BJ (cell line): Measurements from ENCODE around the gene ZSCAN25. TPM values are rescaled to one million over a fixed set of nuclear protein-coding genes. Genes with fewer than 3 reads are reported as not detected.

Experiments
- CTCF ChIA-PET: fragments of 350-600 bp; formaldehyde crosslinking; extraction: SDS; loops from one replicate; lab custom pipeline; 2021; ENCODE audit warnings: antibody characterized with exemption, inconsistent platforms; lab: Yijun Ruan, JAX
- POLR2A ChIA-PET: fragments of 300-600 bp; sonication (Branson Sonifier 250); formaldehyde crosslinking; extraction: SDS; loops from one replicate; lab custom pipeline; 2021; ENCODE audit warnings: antibody characterized with exemption; lab: Charles Lee
- DNase-seq: peaks from one replicate; pipeline ENCODE4 v3.0.0-alpha.2; 2011; ENCODE audit warnings: low read depth
- H3K27me3 ChIP-seq: 2 replicates; pipeline ENCODE4 v1.6.0; 2011; ENCODE audit warnings: low read length; ENCODE audit not compliant: control insufficient read depth, insufficient read depth
- H3K36me3 ChIP-seq: 2 replicates; pipeline ENCODE4 v1.5.1; 2011; ENCODE audit warnings: low read length; ENCODE audit not compliant: control insufficient read depth, insufficient read depth
- H3K4me3 ChIP-seq: 2 replicates; pipeline ENCODE4 v1.5.1; 2011; ENCODE audit warnings: low read depth, mild to moderate bottlenecking, control low read depth, low read length
- CTCF ChIP-seq: IDR thresholded peaks from 2 replicates; pipeline ENCODE4 v1.5.1; 2011; ENCODE audit warnings: low read depth, mild to moderate bottlenecking, control low read depth, inconsistent platforms, low read length, moderate library complexity; ENCODE audit not compliant: insufficient read depth
- polyA plus RNA-seq: library from polyadenylated mRNA; depleted of rRNA; stranded (reverse); fragments of >200 nt; gene quantifications from 2 replicates; pipeline ENCODE4 v1.2.3, GENCODE V29; 2011

Gene ZSCAN25
- polyA plus RNA-seq, 1 experiment = 9.3 TPM

- DNase-seq = no peak
- 0 out of 2 replicates have a peak, but pooled peaks cover 1% of the 10 kb centered on the region for H3K36me3 ChIP-seq
- CTCF ChIA-PET = no interaction called here
- H3K27me3 ChIP-seq = no peaks in the 10 kb centered on the region
- POLR2A ChIA-PET = no interaction called here
- no peak for TF ChIP-seq CTCF
- no peak overlapping the region for H3K4me3 ChIP-seq
Measured at GRCh38 chr7:99638731-99639130, 22.0 kb downstream of the ZSCAN25 start.

GRCh38 chr7:99639267-99639666 lies 22.5 kb downstream of the ZSCAN25 start:
- Histone ChIP-seq H3K36me3 (0 out of 2 replicates have a peak, but pooled peaks cover 1% of the 10 kb centered on the region), H3K4me3 (no peak overlapping the region), H3K27me3 (no peaks in the 10 kb centered on the region)
- CTCF ChIA-PET = no interaction called here
- POLR2A ChIA-PET = no interaction called here
- no peak for TF ChIP-seq CTCF
- no peak for DNase-seq

- 0 out of 2 replicates have a peak, but pooled peaks cover 1% of the 10 kb centered on the region for H3K36me3 ChIP-seq
- H3K4me3 ChIP-seq = no peak overlapping the region
- H3K27me3 ChIP-seq = no peaks in the 10 kb centered on the region
- CTCF ChIA-PET = no interaction called here
- no peak for DNase-seq
- TF ChIP-seq CTCF = no peak
- POLR2A ChIA-PET = no interaction called here
Measured at GRCh38 chr7:99642027-99642426, 25.3 kb downstream of the ZSCAN25 start.

GRCh38 chr7:99643464-99643863 lies 26.7 kb downstream of the ZSCAN25 start:
- CTCF ChIA-PET = no interaction called here
- no peaks in the 10 kb centered on the region for H3K27me3 ChIP-seq

GRCh38 chr7:99644431-99644830 lies 27.7 kb downstream of the ZSCAN25 start:
- DNase-seq = peak; percentile 17
- CTCF ChIA-PET = no interaction called here
- Histone ChIP-seq H3K27me3 (no peaks in the 10 kb centered on the region), H3K36me3 (no peaks in the 10 kb centered on the region), H3K4me3 (no peak overlapping the region)
- POLR2A ChIA-PET = no interaction called here
- no peak for TF ChIP-seq CTCF

More at GRCh38 chr7:99643464-99643863, 26.7 kb downstream of the ZSCAN25 start:
- TF ChIP-seq CTCF = no peak
- no peak for DNase-seq
- Histone ChIP-seq H3K36me3 (0 out of 2 replicates have a peak, but pooled peaks cover 1% of the 10 kb centered on the region), H3K4me3 (no peak overlapping the region)
- POLR2A ChIA-PET = no interaction called here
